GM12878 (cell line): Measurements from ENCODE around the gene B4GALT4. TPM values are rescaled to one million over a fixed set of nuclear protein-coding genes. Genes with fewer than 3 reads are reported as not detected.

Experiments used
- ATAC-seq: fragments of 200-7000 bp; cut with Tn5 transposase; 3 replicates; pipeline ENCODE4 v1.9.1; 2020; ENCODE audit warnings: mild to moderate bottlenecking, moderate library complexity
- BruUV-seq: library from RNA; stranded (reverse); fragments of 400-500 nt; replicated peaks from 2 replicates; lab custom pipeline; 2021; lab: Mats Ljungman, UMichigan
- CTCF ChIA-PET: fragments of 300-600 bp; sonication (Branson Sonifier 250); formaldehyde crosslinking; extraction: SDS; loops from one replicate; lab custom pipeline; 2021; ENCODE audit warnings: inconsistent platforms; lab: Yijun Ruan, JAX
- POLR2A ChIA-PET: fragments of 350-600 bp; formaldehyde crosslinking; extraction: SDS; loops from one replicate; lab custom pipeline; 2021; ENCODE audit warnings: inconsistent platforms; lab: Charles Lee
- RAD21 ChIA-PET: fragments of 300-600 bp; sonication (Branson Sonifier 250); formaldehyde crosslinking; loops from one replicate; lab custom pipeline; 2023; ENCODE audit warnings: antibody characterized with exemption; ENCODE audit not compliant: unreplicated experiment; lab: Charles Lee
- SMC1A ChIA-PET: fragments of 300-600 bp; sonication (Branson Sonifier 250); formaldehyde crosslinking; loops from one replicate; lab custom pipeline; 2023; ENCODE audit not compliant: unreplicated experiment, uncharacterized antibody; lab: Charles Lee
- DNase-seq: peaks from one replicate; pipeline ENCODE4 v3.0.0-alpha.2; 2011; ENCODE audit warnings: low read depth, low spot score
- FAIRE-seq: peaks from 3 replicates; lab custom pipeline; 2011; peaks lifted over from hg19 to GRCh38; lab: Jason Lieb, UNC
- H2AFZ ChIP-seq: 2 replicates; pipeline ENCODE4 v1.6.0; 2011; ENCODE audit warnings: low read depth, low read length, control low read depth; ENCODE audit not compliant: control insufficient read depth
- H3K27ac ChIP-seq: 2 replicates; pipeline ENCODE4 v1.5.1; 2011; ENCODE audit warnings: control low read depth; ENCODE audit not compliant: control insufficient read depth, insufficient read depth
- H3K27me3 ChIP-seq, 2 experiments: replicated peaks in 1 of 2; 2 replicates each; pipeline versions ENCODE4 v1.6.0 to v1.6.1; 2011; ENCODE audit warnings: low read length in 1 of 2; ENCODE audit not compliant: control insufficient read depth in 2 of 2, insufficient read depth in 2 of 2
- H3K36me3 ChIP-seq, 2 experiments: 2 replicates each; pipeline ENCODE4 v1.5.1; 2011; ENCODE audit warnings: low read length in 1 of 2; ENCODE audit not compliant: control insufficient read depth in 2 of 2, insufficient read depth in 2 of 2
- H3K4me1 ChIP-seq: 2 replicates; pipeline ENCODE4 v1.6.1; 2011; ENCODE audit warnings: mild to moderate bottlenecking, low read length, moderate library complexity, mixed read lengths; ENCODE audit not compliant: control insufficient read depth, insufficient read depth
- H3K4me2 ChIP-seq: 2 replicates; pipeline ENCODE4 v1.6.0; 2011; ENCODE audit warnings: control low read depth; ENCODE audit not compliant: control insufficient read depth, insufficient read depth
- H3K4me3 ChIP-seq: fragments of 200-600 bp; sonication (generic); 2 replicates; pipeline ENCODE4 v1.5.1; 2016
- H3K79me2 ChIP-seq: 2 replicates; pipeline ENCODE4 v1.6.0; 2011; ENCODE audit warnings: low read length; ENCODE audit not compliant: control insufficient read depth, insufficient read depth
- H3K9ac ChIP-seq: 2 replicates; pipeline ENCODE4 v1.8.0; 2011; ENCODE audit warnings: low read length, control low read depth, mixed read lengths; ENCODE audit not compliant: control insufficient read depth, insufficient read depth
- H3K9me3 ChIP-seq: replicated peaks from 3 replicates; pipeline ENCODE4 v1.5.1; 2011; ENCODE audit warnings: mild to moderate bottlenecking, low read length; ENCODE audit not compliant: control insufficient read depth, insufficient read depth
- H4K20me1 ChIP-seq: 2 replicates; pipeline ENCODE4 v1.6.0; 2011; ENCODE audit not compliant: control insufficient read depth, insufficient read depth
- BHLHE40 ChIP-seq, 2 experiments: fragments of 450-650 bp in 1 of 2; IDR thresholded peaks; 2 replicates each; pipeline ENCODE4 v1.6.1; 2011 to 2017; ENCODE audit warnings: low read depth in 2 of 2, borderline replicate concordance in 1 of 2, improper control_type of control experiment in 1 of 2, low read length in 1 of 2, mild to moderate bottlenecking in 1 of 2
- GABPA ChIP-seq: IDR thresholded peaks from 2 replicates; pipeline ENCODE4 v1.6.1; 2014; ENCODE audit warnings: antibody characterized with exemption, low read depth, mild to moderate bottlenecking, inconsistent platforms
- MXI1 ChIP-seq: fragments of 150-350 bp; IDR thresholded peaks from 2 replicates; pipeline ENCODE4 v1.6.1; 2011; ENCODE audit warnings: low read depth, mild to moderate bottlenecking, inconsistent platforms, low read length, improper control_type of control experiment
- NFYA ChIP-seq: IDR thresholded peaks from 2 replicates; pipeline ENCODE4 v1.6.1; 2011; ENCODE audit warnings: low read depth, mild to moderate bottlenecking, low read length, improper control_type of control experiment, borderline replicate concordance
- RAD51 ChIP-seq: fragments of 450-650 bp; IDR thresholded peaks from 2 replicates; pipeline ENCODE4 v1.6.1; 2016; ENCODE audit warnings: moderate library complexity, mild to moderate bottlenecking, inconsistent platforms
- RB1 ChIP-seq: fragments of 450-650 bp; formaldehyde crosslinking; IDR thresholded peaks from 2 replicates; pipeline ENCODE4 v1.6.1; 2017; ENCODE audit warnings: mild to moderate bottlenecking, borderline replicate concordance
- RBBP5 ChIP-seq: fragments of 200-600 bp; sonication (generic); conservative IDR thresholded peaks from 2 replicates; pipeline ENCODE4 v1.6.1; 2016
- SP1 ChIP-seq: IDR thresholded peaks from one replicate; pipeline ENCODE4 v1.6.1; 2011; ENCODE audit warnings: low read depth, low read length
- TCF12 ChIP-seq: IDR thresholded peaks from 2 replicates; pipeline ENCODE4 v1.6.1; 2011; ENCODE audit warnings: low read depth, mild to moderate bottlenecking, low read length
- ZNF274 ChIP-seq: IDR thresholded peaks from one replicate; pipeline ENCODE4 v1.8.0; 2011; ENCODE audit not compliant: insufficient read length, insufficient read depth
- WGBS: methylation state at CpG from one replicate; pipeline ENCODE4 v1.1.6; 2016; ENCODE audit warnings: low lambda C conversion rate; ENCODE audit not compliant: insufficient replicate concordance, insufficient coverage; ENCODE audit errors: missing lambda C conversion rate; 5-methylcytosine and 5-hydroxymethylcytosine counted together
- in situ Hi-C: fragments of 300-500 bp; cut with MboI; formaldehyde crosslinking; loops from 9 replicates; pipeline ENCODE4 v1.14.3; 2018; ENCODE audit warnings: mixed read lengths
- intact Hi-C: fragments of 100-400 bp; cut with micrococcal nuclease; formaldehyde crosslinking; loops from one replicate; pipeline ENCODE4 v1.14.2; 2022; ENCODE audit not compliant: unreplicated experiment
- polyA plus RNA-seq, 11 experiments: library from polyadenylated mRNA; depleted of rRNA in 4 of 11; unstranded in 6 of 11; stranded (reverse) in 5 of 11; fragments of >200 nt; fragmentation: Nextera tagmentation in 4 of 11; fragmentation: Illumina TruSeq in 1 of 11; extraction: Ambion mirVana in 4 of 11; extraction: Trizol in 1 of 11; gene quantifications; 1 replicate in 1 of 11; 2 replicates in 10 of 11; pipeline versions ENCODE4 v1.2.1 to v1.2.3, GENCODE V29; 2011 to 2016; ENCODE audit warnings: inconsistent platforms in 2 of 11, missing spikeins in 2 of 11, low read depth in 1 of 11
- total RNA-seq, 4 experiments: library from RNA; depleted of rRNA in 3 of 4; stranded (reverse); fragments of >200 nt in 3 of 4; fragmentation: Illumina TruSeq in 1 of 4; extraction: Trizol in 1 of 4; gene quantifications; 2 replicates each; pipeline versions ENCODE4 v1.2.1 to v1.2.3, GENCODE V29; 2013 to 2021
- TF ChIP-seq, protein P1 (sequence below): fragments of 450-650 bp; IDR thresholded peaks from 2 replicates; pipeline ENCODE4 v1.6.1; 2016; ENCODE audit warnings: mild to moderate bottlenecking
- TF ChIP-seq, protein P2 (sequence below): fragments of 450-650 bp; IDR thresholded peaks from 2 replicates; pipeline ENCODE4 v1.6.1; 2016; ENCODE audit warnings: mild to moderate bottlenecking, moderate library complexity, borderline replicate concordance
- TF ChIP-seq, protein P3 (sequence below): fragments of 450-650 bp; IDR thresholded peaks from 2 replicates; pipeline ENCODE4 v1.6.1; 2016; ENCODE audit warnings: mild to moderate bottlenecking
- TF ChIP-seq, protein P4 (sequence below): IDR thresholded peaks from 2 replicates; pipeline ENCODE4 v1.6.1; 2012; ENCODE audit warnings: low read depth, low read length, improper control_type of control experiment
- TF ChIP-seq, protein P5 (sequence below): fragments of 450-650 bp; IDR thresholded peaks from 2 replicates; pipeline ENCODE4 v1.6.1; 2017; ENCODE audit warnings: mild to moderate bottlenecking, low read depth, inconsistent platforms; ENCODE audit not compliant: poor library complexity, severe bottlenecking

The B4GALT4 gene
- total and polyA plus RNA-seq, 10 of the 15 experiments (the other 5 are each of a cell fraction or from before 2014, with no cell fraction given) = 8.8 to 16.7 (median 13.1) TPM

DNA sequence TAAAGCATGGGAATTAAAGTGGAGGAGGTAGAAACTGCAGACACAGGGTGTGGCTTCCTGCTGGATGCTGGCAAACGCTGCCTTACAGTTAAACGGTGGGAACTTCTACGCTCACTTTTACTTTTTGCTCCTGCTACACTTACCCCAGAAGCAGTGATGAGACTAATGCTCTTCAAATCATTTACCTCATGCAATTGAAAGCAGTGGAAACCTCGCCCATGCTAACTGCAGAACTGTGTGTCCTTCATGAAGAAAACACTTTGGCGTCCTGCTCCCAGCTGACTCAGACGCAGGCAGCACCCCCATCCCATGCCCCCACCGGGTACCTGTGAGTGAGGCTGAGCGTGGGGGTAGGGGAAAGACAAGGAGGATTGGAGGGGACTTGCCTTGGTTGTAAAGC lies 35.5 kb downstream of the B4GALT4 start (continued):
- TF ChIP-seq, protein P1, sequence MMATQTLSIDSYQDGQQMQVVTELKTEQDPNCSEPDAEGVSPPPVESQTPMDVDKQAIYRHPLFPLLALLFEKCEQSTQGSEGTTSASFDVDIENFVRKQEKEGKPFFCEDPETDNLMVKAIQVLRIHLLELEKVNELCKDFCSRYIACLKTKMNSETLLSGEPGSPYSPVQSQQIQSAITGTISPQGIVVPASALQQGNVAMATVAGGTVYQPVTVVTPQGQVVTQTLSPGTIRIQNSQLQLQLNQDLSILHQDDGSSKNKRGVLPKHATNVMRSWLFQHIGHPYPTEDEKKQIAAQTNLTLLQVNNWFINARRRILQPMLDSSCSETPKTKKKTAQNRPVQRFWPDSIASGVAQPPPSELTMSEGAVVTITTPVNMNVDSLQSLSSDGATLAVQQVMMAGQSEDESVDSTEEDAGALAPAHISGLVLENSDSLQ = no peak
- TF ChIP-seq RBBP5 (no peak), RB1 (no peak)

DNA sequence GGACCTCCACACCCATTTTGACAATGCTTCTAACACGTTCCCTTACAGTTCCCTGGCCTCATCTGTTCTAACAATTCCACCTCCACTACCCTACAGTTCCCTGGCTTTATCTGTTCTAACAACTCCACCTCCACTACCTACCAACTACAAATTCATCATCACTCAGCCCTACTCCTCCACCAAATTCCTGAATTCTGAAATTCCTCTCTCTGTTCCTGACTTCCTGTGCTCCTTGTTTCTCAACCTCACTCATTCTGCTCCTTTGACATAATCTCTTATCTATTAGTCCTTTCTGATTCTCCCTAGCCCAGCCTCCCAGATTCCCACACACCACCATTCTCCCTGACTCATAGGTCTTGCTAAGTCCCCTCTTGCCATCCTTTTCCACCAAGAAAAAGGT lies 44.8 kb downstream of the B4GALT4 start:
- RAD21 ChIA-PET = no interaction called here
- H3K9me3 ChIP-seq = no peaks in the 10 kb centered on the region
- no peak for ATAC-seq
- H3K4me3 ChIP-seq = no peak overlapping the region
- SMC1A ChIA-PET = no interaction called here
- in situ Hi-C loops (no loop called here), intact Hi-C loops (no loop called here)
- no peaks in the 10 kb centered on the region for H4K20me1 ChIP-seq
- POLR2A ChIA-PET = no interaction called here
- DNase-seq = no peak
- no peak for FAIRE-seq
- CTCF ChIA-PET = interaction anchor here (1.2 kb wide), 1 partner anchor 45 kb away, joined by 3 read pairs; no protein-coding TSS in a partner anchor
- no peaks in the 10 kb centered on the region for H3K4me1 ChIP-seq
- H3K36me3 ChIP-seq = no peaks in the 10 kb centered on the region
- H3K27ac ChIP-seq = no peak overlapping the region
- no peaks in the 10 kb centered on the region for H3K79me2 ChIP-seq
- no peak overlapping the region for H2AFZ ChIP-seq
- no peaks in the 10 kb centered on the region; a peak in 1 of 4 replicates for H3K27me3 ChIP-seq
- H3K9ac ChIP-seq = no peak overlapping the region
- no peak overlapping the region for H3K4me2 ChIP-seq
- no TSS peak for BruUV-seq
- 0% methylated on average over 1 of the region's 1 CpG for WGBS
- TF ChIP-seq, protein P2, sequence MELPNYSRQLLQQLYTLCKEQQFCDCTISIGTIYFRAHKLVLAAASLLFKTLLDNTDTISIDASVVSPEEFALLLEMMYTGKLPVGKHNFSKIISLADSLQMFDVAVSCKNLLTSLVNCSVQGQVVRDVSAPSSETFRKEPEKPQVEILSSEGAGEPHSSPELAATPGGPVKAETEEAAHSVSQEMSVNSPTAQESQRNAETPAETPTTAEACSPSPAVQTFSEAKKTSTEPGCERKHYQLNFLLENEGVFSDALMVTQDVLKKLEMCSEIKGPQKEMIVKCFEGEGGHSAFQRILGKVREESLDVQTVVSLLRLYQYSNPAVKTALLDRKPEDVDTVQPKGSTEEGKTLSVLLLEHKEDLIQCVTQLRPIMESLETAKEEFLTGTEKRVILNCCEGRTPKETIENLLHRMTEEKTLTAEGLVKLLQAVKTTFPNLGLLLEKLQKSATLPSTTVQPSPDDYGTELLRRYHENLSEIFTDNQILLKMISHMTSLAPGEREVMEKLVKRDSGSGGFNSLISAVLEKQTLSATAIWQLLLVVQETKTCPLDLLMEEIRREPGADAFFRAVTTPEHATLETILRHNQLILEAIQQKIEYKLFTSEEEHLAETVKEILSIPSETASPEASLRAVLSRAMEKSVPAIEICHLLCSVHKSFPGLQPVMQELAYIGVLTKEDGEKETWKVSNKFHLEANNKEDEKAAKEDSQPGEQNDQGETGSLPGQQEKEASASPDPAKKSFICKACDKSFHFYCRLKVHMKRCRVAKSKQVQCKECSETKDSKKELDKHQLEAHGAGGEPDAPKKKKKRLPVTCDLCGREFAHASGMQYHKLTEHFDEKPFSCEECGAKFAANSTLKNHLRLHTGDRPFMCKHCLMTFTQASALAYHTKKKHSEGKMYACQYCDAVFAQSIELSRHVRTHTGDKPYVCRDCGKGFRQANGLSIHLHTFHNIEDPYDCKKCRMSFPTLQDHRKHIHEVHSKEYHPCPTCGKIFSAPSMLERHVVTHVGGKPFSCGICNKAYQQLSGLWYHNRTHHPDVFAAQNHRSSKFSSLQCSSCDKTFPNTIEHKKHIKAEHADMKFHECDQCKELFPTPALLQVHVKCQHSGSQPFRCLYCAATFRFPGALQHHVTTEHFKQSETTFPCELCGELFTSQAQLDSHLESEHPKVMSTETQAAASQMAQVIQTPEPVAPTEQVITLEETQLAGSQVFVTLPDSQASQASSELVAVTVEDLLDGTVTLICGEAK = no peak
- TF ChIP-seq TCF12 (no peak), ZNF274 (no peak), RAD51 (no peak), NFYA (no peak), SP1 (no peak), GABPA (no peak), MXI1 (no peak), BHLHE40 (IDR thresholded peaks at IDR 0.05; ENCODE audit: borderline replicate concordance in 1 of 2, low read depth in 2 of 2, low read length in 1 of 2) (no peak)
- TF ChIP-seq, protein P3, sequence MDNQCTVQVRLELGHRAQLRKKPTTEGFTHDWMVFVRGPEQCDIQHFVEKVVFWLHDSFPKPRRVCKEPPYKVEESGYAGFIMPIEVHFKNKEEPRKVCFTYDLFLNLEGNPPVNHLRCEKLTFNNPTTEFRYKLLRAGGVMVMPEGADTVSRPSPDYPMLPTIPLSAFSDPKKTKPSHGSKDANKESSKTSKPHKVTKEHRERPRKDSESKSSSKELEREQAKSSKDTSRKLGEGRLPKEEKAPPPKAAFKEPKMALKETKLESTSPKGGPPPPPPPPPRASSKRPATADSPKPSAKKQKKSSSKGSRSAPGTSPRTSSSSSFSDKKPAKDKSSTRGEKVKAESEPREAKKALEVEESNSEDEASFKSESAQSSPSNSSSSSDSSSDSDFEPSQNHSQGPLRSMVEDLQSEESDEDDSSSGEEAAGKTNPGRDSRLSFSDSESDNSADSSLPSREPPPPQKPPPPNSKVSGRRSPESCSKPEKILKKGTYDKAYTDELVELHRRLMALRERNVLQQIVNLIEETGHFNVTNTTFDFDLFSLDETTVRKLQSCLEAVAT = no peak
- TF ChIP-seq, protein P4, sequence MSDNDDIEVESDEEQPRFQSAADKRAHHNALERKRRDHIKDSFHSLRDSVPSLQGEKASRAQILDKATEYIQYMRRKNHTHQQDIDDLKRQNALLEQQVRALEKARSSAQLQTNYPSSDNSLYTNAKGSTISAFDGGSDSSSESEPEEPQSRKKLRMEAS = no peak
- TF ChIP-seq, protein P5, sequence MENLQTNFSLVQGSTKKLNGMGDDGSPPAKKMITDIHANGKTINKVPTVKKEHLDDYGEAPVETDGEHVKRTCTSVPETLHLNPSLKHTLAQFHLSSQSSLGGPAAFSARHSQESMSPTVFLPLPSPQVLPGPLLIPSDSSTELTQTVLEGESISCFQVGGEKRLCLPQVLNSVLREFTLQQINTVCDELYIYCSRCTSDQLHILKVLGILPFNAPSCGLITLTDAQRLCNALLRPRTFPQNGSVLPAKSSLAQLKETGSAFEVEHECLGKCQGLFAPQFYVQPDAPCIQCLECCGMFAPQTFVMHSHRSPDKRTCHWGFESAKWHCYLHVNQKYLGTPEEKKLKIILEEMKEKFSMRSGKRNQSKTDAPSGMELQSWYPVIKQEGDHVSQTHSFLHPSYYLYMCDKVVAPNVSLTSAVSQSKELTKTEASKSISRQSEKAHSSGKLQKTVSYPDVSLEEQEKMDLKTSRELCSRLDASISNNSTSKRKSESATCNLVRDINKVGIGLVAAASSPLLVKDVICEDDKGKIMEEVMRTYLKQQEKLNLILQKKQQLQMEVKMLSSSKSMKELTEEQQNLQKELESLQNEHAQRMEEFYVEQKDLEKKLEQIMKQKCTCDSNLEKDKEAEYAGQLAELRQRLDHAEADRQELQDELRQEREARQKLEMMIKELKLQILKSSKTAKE = no peak
